B cell (primary cell): ENCODE measurements around the gene VPS8. TPM values are rescaled to one million over a fixed set of nuclear protein-coding genes. Genes with fewer than 3 reads are reported as not detected.

ENCODE experiments used
- ATAC-seq: fragments of 200-7000 bp; cut with Tn5 transposase; one replicate; pipeline ENCODE4 v1.10.0; 2021; ENCODE audit warnings: low read depth, mild to moderate bottlenecking, moderate number of reproducible peaks, moderate library complexity
- CTCF ChIA-PET: fragments of 350-600 bp; sonication (Branson Sonifier 250); formaldehyde crosslinking; loops from one replicate; lab custom pipeline; 2021; ENCODE audit warnings: antibody characterized with exemption, inconsistent platforms; lab: Charles Lee
- POLR2A ChIA-PET: fragments of 350-600 bp; sonication (Branson Sonifier 250); formaldehyde crosslinking; loops from one replicate; lab custom pipeline; 2021; ENCODE audit warnings: antibody characterized with exemption; lab: Charles Lee
- DNase-seq: peaks from one replicate; pipeline ENCODE4 v3.0.0; 2013
- H2AFZ ChIP-seq: 2 replicates; pipeline ENCODE4 v1.6.1; 2012; ENCODE audit warnings: mild to moderate bottlenecking, low read depth, low read length; ENCODE audit not compliant: insufficient read depth, poor library complexity, severe bottlenecking
- H3K27ac ChIP-seq, 2 donors: 1 replicate in 1 of 2; 2 replicates in 1 of 2; pipeline ENCODE4 v1.5.1; 2012 to 2013; ENCODE audit warnings: low read length in 2 of 2, mild to moderate bottlenecking in 2 of 2, moderate library complexity in 1 of 2
- H3K27me3 ChIP-seq, 4 experiments: fragments of 200-600 bp in 1 of 4; sonication (generic) in 1 of 4; replicated peaks in 1 of 4; 1 replicate in 2 of 4; 2 replicates in 2 of 4; pipeline versions ENCODE4 v1.6.1 to v1.7.0; 2013 to 2016; ENCODE audit warnings: low read length in 3 of 4, mild to moderate bottlenecking in 2 of 4, mixed read lengths in 1 of 4, moderate library complexity in 1 of 4; ENCODE audit not compliant: insufficient read depth in 4 of 4, control insufficient read depth in 3 of 4; ENCODE audit errors: control extremely low read depth in 1 of 4
- H3K36me3 ChIP-seq, 2 experiments: replicated peaks in 1 of 2; 1 replicate in 1 of 2; 2 replicates in 1 of 2; pipeline versions ENCODE4 v1.6.1 to v1.7.1; 2013; ENCODE audit warnings: low read length in 1 of 2; ENCODE audit not compliant: insufficient read depth in 2 of 2, control insufficient read depth in 1 of 2; ENCODE audit errors: control extremely low read depth in 1 of 2, extremely low read depth in 1 of 2
- H3K4me1 ChIP-seq, 2 donors: fragments of 200-600 bp in 1 of 2; sonication (generic) in 1 of 2; 1 replicate in 1 of 2; 2 replicates in 1 of 2; pipeline versions ENCODE4 v1.5.1 to v1.6.1; 2013 to 2017; ENCODE audit warnings: low read length in 2 of 2; ENCODE audit not compliant: control insufficient read depth in 2 of 2, insufficient read depth in 2 of 2
- H3K4me2 ChIP-seq: replicated peaks from 2 replicates; pipeline ENCODE3; 2012; ENCODE audit warnings: mild to moderate bottlenecking, low read depth, low read length; ENCODE audit not compliant: poor library complexity, severe bottlenecking
- H3K4me3 ChIP-seq, 5 experiments: fragments of 200-600 bp in 1 of 5; sonication (generic) in 1 of 5; 1 replicate in 3 of 5; 2 replicates in 2 of 5; pipeline versions ENCODE4 v1.5.1 to v1.7.0; 2011 to 2016; ENCODE audit warnings: low read length in 4 of 5, mild to moderate bottlenecking in 4 of 5, low read depth in 2 of 5, control low read depth in 1 of 5, moderate library complexity in 1 of 5; ENCODE audit not compliant: insufficient read depth in 1 of 5; ENCODE audit errors: control extremely low read depth in 1 of 5, extremely low read depth in 1 of 5
- H3K79me2 ChIP-seq: fragments of 200-600 bp; sonication (generic); one replicate; pipeline ENCODE4 v1.6.0; 2016; ENCODE audit warnings: low read length; ENCODE audit not compliant: control insufficient read depth, insufficient read depth
- H3K9ac ChIP-seq: fragments of 200-600 bp; sonication (generic); 2 replicates; pipeline ENCODE4 v1.6.1; 2017; ENCODE audit warnings: mild to moderate bottlenecking, low read length, moderate library complexity
- H3K9me3 ChIP-seq, 3 donors: one replicate each; pipeline versions ENCODE4 v1.6.1 to v1.7.1; 2013; ENCODE audit warnings: low read length in 2 of 3; ENCODE audit not compliant: control insufficient read depth in 2 of 3, insufficient read depth in 1 of 3; ENCODE audit errors: control extremely low read depth in 1 of 3
- H4K20me1 ChIP-seq: 2 replicates; pipeline ENCODE4 v1.6.0; 2012; ENCODE audit warnings: mild to moderate bottlenecking, low read length; ENCODE audit not compliant: insufficient read depth, control insufficient read depth, poor library complexity, severe bottlenecking
- H3K27ac Mint-ChIP-seq: one replicate; pipeline ENCODE4 v1.8.0; 2021; ENCODE audit warnings: mixed read lengths
- H3K27me3 Mint-ChIP-seq: one replicate; pipeline ENCODE4 v1.8.0; 2021; ENCODE audit warnings: mixed read lengths
- H3K4me1 Mint-ChIP-seq: one replicate; pipeline ENCODE4 v1.8.0; 2021; ENCODE audit warnings: mixed read lengths
- H3K4me3 Mint-ChIP-seq: one replicate; pipeline ENCODE4 v1.8.0; 2021; ENCODE audit warnings: mixed read lengths
- H3K9me3 Mint-ChIP-seq: one replicate; pipeline ENCODE4 v1.8.0; 2022; ENCODE audit warnings: mixed read lengths; ENCODE audit not compliant: insufficient read depth
- EZH2 ChIP-seq: IDR thresholded peaks from 2 replicates; pipeline ENCODE4 v1.6.1; 2012; ENCODE audit warnings: borderline replicate concordance, low read depth, mild to moderate bottlenecking, moderate library complexity, low read length; ENCODE audit not compliant: insufficient read depth, poor library complexity, severe bottlenecking
- whole genome bisulfite sequencing: methylation state at CpG from one replicate; pipeline ENCODE4 v1.1.5; 2013; ENCODE audit warnings: missing lambda C conversion rate; ENCODE audit not compliant: insufficient coverage; 5-methylcytosine and 5-hydroxymethylcytosine counted together
- intact Hi-C: fragments of 100-400 bp; cut with micrococcal nuclease; formaldehyde crosslinking; loops from one replicate; pipeline ENCODE4 v1.10.0; 2022
- polyA plus RNA-seq: library from polyadenylated mRNA; depleted of rRNA; stranded (reverse); fragments of >200 nt; gene quantifications from 2 replicates; pipeline ENCODE4 v1.2.3, GENCODE V29; 2012
- total RNA-seq, 2 donors: library from RNA; stranded (reverse); fragments of 120-200 nt in 1 of 2; gene quantifications; 1 replicate in 1 of 2; 2 replicates in 1 of 2; pipeline versions ENCODE4 v1.2.3 to v1.2.4, GENCODE V29; 2013 to 2022
- TF ChIP-seq, protein P1 (sequence below): fragments of 200-600 bp; IDR thresholded peaks from one replicate; pipeline ENCODE4 v1.8.0; 2022; ENCODE audit warnings: antibody characterized with exemption, mild to moderate bottlenecking

VPS8 gene
- total and polyA plus RNA-seq, 2 donors (not counting 1 experiment from before 2014, with no cell fraction given) = 18.3 to 95.6 TPM

DNA sequence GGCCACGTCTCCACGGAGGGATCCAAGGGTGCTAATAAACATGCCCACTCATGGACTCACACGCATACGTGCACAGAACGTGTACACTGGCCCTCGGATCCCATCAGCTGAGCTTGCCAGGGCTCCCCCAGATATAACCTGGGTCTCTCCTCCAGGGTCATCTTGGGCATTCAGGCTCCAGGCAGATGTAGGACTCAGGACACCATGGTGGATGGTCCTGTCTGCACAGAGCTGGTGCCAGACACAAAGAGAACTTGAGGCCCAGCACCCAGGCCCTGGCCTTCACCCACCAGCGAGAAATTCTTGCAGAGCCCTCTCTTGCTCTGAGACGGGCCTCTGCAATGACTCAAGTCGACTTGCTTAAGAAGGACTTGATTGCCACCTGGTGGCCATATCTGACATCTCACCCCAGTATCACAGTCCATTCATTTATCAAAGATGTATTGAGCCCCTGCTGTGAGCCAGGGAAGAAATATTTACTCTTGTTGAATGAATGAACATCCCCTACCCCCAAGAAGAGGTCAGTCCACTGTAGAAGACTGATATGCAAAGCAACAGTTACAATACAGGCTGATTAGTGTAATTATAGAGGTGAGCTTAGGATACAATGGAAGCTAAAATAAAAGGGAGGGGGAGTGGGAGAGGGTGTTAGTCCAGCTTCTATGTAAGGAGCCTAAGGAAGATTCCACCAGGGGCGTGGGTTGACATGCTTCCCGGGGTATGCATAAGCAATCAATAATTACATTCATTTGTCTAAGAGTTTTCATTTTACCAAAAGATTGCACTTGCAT, 34.2 kb upstream of the VPS8 start:
- Mint-ChIP-seq H3K27ac (no peak overlapping the region), H3K4me1 (no peaks in the 10 kb centered on the region), H3K27me3 (peaks cover 33% of the 10 kb centered on the region), H3K4me3 (no peak overlapping the region), H3K9me3 (no peaks in the 10 kb centered on the region)
- no peak overlapping the region for H3K4me2 ChIP-seq
- no peaks in the 10 kb centered on the region for H3K9me3 ChIP-seq
- H3K79me2 ChIP-seq = no peaks in the 10 kb centered on the region
- no peaks in the 10 kb centered on the region for H3K4me1 ChIP-seq
- intact Hi-C loops = loop anchor here (1.0 to 5.0 kb wide), 3 partner anchors 50 to 233 kb away; partner anchors contain the start of gene MAGEF1
- POLR2A ChIA-PET = interaction anchor here (1.4 kb wide), 1 partner anchor 217 kb away, joined by 4 read pairs; no protein-coding TSS in a partner anchor
- H3K4me3 ChIP-seq = no peak overlapping the region
- TF ChIP-seq, protein P1, sequence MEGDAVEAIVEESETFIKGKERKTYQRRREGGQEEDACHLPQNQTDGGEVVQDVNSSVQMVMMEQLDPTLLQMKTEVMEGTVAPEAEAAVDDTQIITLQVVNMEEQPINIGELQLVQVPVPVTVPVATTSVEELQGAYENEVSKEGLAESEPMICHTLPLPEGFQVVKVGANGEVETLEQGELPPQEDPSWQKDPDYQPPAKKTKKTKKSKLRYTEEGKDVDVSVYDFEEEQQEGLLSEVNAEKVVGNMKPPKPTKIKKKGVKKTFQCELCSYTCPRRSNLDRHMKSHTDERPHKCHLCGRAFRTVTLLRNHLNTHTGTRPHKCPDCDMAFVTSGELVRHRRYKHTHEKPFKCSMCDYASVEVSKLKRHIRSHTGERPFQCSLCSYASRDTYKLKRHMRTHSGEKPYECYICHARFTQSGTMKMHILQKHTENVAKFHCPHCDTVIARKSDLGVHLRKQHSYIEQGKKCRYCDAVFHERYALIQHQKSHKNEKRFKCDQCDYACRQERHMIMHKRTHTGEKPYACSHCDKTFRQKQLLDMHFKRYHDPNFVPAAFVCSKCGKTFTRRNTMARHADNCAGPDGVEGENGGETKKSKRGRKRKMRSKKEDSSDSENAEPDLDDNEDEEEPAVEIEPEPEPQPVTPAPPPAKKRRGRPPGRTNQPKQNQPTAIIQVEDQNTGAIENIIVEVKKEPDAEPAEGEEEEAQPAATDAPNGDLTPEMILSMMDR = peak; percentile 79
- no peak for TF ChIP-seq EZH2
- CTCF ChIA-PET = interaction anchor here (0.6 to 2.9 kb wide), 17 partner anchors 9 to 406 kb away, joined by 3 to 18 read pairs (median 6); no protein-coding TSS in a partner anchor
- H3K27ac ChIP-seq = no peak overlapping the region
- peak; percentile 98 for ATAC-seq
- no peaks in the 10 kb centered on the region for H4K20me1 ChIP-seq
- no peak overlapping the region for H3K9ac ChIP-seq
- no peak overlapping the region for H2AFZ ChIP-seq
- peaks cover 0 to 15% (median 0%) of the 10 kb centered on the region in 4 experiments for H3K27me3 ChIP-seq
- H3K36me3 ChIP-seq = no peaks in the 10 kb centered on the region
- 60% methylated on average over 9 of the region's 11 CpGs for WGBS
- peak; percentile 90 for DNase-seq
